Stimulated activated CD4-positive, alpha-beta T cell treated with anti-CD3 and anti-CD28 coated beads, TNF-alpha, amount 100 ng/mL, for 4 hours (primary cell): ENCODE results near the gene SEC24D.

Source experiments
- DNase-seq, 3 experiments: peaks; one replicate each; pipeline ENCODE4 v3.0.0-alpha.2; 2020; ENCODE audit warnings: low read depth in 3 of 3

Gene SEC24D

DNA sequence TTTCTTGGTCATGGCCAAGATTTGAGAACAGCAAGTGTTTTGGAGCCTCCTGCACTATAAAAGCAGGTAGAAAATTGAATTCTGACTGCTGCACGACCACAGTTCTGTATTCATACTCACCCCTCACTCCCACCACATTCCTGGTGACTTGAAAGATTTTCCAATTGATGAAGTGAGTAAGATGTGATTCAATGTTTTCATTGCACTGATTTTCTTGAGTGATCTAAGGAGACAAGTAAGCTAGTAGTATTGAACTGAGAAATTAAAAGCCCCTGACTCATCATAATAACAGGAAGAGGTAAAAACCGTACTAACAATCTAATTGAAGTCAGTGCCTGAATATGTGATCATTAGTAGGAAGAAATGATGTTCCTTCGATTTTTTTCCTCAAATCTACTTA lies 6.1 kb upstream of the SEC24D start:
- DNase-seq, result no peak

DNA sequence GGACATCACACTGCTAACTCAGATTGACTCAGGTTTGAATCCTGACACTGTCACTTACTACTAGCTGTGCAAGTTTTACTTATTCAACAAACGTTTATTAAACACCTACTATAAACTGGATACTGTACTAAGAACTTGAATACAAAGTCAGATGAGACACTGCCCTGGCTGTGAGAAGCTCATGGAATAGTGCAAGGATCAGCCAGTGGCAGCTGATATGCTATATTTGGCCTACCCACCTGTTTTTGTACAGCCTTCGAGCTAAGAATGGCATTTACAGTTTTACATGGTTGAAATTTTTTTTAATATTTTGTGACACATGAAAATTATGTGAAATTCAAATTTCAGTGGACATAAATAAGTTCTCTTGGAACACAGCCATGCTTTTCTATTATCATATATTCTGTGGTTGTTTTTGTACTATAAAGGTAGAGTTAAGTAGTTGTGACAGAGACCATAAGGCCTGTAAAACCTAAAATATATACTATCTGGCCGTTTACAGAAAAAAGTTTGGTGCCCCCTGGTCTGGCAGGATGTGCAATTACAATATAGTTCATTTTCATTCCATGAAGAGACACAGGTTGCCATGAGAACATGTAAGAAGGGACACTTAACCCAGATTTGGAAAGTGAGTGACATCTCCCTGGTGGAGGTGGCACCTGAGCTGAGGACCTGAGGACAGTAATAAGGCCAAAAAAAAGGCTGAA lies 3.4 kb upstream of the SEC24D start:
- DNase-seq, result no peak

DNA sequence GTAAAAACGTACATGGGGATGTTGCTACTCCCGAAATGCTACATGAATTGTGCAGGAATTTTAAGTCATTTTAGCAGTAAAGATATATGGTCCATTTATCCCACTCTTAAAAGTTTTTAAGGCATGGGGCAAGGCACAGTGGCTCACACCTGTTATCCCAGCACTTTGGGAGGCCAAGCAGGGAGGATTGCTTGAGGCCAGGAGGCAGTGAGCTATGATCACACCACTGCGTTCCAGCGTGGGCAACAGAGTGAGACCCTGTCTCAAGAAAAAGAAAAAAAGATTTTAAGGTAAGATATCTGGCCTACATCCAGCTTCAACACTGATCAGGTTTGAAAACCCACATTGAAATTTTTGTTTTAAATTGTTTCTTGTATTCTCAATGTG lies 1.2 kb upstream of the SEC24D start:
- DNase-seq, result no peak

DNA sequence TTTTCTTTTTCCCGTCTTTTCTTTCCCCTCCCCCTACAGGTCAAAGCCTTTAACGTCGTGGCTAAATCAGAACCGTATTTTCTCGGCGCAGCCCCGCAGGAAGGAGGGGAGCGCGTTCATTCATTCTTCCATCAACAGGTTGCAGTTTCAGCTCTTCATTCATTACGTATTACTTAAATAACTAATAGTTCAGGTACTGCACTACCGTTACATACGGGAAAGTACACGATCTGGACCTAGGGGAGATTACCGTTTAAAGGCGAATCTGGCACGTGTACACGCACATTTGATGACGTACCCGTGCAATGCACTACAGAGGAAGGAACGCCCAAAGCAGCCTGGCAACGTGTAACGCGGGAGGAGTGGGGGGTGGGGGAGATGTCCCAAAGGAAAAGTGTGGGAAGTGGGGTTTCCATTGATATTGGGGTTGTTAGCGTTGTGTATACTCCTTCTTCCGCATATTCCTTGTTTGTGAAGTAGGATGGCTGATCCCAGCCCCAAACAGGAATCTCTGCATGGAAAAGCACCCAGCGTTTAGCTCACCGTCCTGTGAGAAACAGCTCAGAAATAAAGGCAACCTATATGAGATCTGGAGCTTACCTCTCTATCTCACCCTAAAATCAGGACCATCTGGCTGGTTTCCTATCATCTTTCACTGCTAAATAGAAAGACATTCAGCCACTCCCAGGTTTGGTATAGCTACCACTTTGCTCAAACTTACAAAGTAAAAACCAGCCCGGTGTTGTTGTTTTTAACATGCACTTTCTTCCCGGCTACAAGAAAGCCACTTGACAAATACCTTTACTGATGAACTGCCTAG lies 585 bp upstream of the SEC24D start:
- DNase-seq, result peak in 2 of 3 experiments; percentile 21 to 24

DNA sequence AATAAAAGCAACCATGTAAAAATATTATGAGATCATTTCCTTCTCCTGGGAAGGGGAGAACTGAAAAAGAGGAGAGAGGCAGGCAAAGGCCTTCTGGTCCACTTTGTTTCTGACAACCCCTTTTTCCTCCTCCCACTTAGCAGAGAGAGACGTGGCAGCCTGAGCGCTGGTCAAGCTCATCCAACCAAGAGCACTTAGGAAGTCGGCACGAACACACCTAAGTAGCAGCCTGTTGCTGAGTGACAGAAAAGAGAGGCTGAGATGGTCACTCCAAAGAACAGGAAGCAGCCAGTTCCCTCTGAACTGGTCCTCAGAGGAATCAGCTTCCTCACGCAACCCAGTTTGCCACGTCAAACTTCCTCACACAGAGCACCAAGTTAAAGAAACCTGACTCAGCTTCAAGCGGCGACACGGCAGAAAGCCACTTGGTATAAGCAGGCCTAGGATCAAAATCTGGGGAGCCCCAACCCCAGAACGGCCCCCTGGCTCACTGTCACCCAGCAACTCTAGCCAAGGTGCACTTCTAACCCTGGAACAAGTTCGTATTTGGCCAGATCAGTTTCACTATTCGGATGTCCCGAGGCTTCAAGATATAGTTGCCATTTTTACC lies 861 bp downstream of the SEC24D start:
- peak; percentile 9 to 24 (median 23) for DNase-seq

DNA sequence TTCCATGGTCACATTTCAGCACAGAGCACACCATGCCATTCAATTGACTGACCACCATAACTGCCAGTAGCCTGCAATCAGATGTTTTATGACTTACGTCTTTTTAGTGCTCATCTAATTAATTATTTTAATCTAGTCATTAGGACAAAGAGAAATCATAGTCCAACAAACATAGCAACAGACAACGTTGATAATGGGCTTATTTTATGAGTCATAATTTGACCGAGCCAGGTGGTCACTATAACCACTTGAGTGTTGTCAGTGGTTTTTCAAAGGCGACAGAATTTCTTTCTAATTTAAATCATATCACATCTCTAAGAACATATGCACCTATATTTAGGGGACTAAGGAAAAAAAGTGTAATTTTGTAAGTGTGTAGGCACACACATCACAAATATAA lies 1.9 kb downstream of the SEC24D start:
- DNase-seq, result no peak

DNA sequence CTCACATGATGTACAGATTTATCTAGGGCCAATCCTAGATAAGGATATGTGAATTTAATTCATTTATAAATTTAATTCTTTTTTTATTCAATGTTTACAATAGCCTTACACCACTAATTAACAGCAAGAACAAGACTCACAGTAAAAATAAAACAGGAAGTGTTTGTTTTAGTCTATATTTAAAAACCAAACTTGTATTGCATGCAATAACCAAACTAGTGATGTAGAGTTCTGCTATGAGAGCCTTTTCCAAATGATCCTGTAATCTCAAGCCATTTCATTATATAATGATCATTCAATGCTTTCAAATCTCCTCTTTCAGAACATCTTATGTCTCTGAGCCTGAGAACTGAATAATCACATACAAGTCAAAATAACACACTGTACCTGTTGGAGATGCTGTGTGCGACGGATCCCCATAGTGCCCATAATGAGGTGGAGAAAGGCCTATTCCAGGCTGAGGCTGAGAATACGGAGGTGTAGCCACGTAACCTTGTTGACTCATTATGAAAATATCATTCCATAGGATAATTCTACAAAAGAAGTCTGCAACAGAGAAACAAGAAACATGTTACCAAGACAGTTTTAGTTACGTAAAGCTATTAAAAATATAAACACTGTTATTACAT lies 2.6 kb downstream of the SEC24D start:
- DNase-seq, result no peak

DNA sequence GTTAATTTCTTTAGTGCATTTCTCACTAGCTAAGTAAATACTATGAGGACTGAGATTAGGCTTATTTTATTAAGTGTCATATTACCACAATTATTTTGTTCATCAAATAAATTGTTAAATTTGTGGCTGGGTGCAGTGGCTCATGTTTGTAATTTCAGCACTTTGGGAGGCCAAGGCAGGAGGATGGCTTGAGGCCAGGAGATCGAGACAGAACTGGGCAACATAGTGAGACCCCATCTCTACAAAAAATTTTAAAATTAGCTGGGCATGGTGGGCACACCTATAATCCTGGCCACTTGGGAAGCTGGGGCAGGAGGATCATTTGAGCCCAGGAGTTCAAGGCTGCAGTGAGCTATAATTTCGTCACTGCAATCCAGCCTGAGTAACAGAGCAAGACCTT lies 6.8 kb downstream of the SEC24D start:
- DNase-seq, result no peak

DNA sequence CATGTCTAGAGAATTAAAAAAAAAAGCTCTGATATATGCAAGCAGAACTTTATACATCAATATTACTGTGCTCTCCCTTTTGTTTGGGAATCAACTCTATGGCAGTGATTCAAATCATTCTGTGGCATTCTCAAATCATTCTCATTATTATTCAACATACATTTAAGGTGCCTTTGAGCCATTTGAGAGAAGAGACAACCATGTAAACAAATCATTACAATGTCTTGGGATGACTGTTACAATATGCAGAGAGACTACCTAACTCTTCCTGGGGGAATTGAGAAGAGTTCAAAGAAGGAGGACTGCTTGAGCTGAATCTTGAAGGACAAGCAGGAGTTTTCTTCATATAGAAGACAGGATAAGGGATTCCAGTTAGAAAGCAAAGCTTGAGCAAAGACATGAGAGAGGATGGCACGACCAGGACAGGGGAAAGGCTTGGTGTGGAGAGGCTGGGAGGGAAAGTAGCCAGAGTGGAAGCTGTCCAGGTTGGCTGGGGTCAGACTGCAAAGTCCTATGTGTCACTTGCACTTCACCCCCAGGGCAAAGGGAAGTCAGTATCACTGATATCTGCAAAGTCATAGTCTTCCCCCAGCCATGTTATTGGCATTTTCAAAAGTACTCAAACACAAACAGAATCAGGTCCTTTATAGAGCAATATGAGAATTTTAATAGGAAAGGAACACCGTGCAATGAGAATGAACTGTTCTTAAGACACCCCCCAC lies 9.0 kb downstream of the SEC24D start:
- no peak for DNase-seq

DNA sequence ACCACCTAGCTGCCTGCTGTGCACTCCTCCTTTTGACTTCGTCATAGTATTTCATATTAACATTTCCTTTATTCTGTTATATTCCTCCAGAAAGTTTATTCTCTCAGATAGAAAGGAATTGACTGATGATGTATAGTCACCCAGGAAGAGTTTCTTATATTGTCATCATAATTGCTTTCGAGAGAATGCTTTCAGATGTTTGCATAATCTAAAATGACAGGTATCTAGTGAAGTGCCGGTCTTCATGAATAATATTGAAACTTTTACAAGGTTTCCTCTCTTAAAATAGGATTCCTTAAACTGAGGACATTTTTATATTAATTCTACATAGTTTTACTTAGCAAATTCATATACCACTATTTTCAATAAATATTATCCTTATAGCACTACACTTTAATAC lies 10.1 kb downstream of the SEC24D start:
- DNase-seq, result no peak

DNA sequence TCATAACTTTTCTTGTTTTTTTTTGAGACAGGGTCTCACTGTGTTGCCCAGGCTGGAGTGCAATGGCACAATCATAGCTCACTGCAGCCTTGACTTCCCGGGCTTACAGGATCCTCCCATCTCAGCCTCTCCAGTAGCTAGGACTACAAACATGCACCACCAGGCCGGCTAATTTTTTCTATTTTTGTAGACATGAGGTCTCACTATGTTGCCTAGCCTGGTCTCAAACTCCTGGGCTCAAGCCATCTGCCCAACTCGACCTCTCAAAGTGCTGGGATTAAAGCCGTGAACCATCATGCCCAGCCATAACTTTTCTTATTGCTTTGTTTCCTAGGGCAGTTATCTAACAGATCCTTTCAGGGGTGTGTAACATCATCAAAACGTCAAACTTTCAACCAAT lies 11.8 kb downstream of the SEC24D start:
- DNase-seq, result no peak

DNA sequence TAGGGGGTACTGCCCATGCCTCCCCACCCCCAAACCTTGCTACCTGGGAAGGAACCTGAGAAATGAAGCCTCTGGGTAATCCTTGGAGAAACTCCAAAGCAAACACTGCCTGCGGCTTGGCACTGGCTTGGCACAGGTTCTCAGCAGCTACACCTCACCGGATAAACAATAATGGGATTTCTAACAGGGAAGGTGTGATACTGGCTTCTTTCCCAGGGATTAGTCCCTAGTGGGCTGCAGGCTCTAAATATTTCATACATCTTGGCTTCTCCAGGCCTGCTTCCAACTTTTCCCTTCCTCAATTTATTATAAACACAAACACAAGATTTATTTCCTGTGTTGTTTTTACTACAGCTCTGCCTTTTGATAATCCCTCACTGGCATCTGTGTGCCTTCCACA lies 12.5 kb downstream of the SEC24D start:
- DNase-seq, result no peak

DNA sequence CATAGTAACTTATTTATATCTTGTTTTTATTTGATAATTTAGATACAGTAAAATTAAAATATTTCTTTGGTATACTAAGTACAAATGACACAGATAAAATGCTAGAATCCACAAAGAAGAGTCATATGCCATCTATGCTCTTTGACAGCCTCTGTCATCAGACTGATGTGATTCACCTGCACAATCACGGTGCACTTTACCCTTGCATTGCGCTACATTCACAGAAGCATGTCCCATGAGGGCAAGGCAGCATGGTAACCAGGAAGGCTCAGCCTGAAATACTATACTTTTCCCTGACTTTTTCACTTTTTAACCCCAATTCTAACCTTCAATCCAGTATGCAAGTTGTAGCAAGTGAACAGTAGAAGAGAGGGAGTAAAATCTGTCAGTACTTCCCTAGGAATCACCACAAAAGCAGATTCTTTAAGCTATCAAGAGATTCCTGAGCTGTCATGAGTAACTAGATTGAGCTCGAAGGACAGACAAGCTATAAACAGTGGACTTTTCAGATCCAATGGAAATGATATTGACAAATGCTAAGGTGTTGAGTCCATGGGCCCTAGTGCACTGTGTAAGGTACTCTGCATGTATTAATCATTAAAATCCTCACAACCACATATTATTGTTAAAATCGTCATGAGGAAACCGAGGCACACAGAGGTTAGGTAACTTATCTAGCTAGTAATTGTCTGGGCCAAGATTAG lies 14.2 kb downstream of the SEC24D start:
- no peak for DNase-seq

DNA sequence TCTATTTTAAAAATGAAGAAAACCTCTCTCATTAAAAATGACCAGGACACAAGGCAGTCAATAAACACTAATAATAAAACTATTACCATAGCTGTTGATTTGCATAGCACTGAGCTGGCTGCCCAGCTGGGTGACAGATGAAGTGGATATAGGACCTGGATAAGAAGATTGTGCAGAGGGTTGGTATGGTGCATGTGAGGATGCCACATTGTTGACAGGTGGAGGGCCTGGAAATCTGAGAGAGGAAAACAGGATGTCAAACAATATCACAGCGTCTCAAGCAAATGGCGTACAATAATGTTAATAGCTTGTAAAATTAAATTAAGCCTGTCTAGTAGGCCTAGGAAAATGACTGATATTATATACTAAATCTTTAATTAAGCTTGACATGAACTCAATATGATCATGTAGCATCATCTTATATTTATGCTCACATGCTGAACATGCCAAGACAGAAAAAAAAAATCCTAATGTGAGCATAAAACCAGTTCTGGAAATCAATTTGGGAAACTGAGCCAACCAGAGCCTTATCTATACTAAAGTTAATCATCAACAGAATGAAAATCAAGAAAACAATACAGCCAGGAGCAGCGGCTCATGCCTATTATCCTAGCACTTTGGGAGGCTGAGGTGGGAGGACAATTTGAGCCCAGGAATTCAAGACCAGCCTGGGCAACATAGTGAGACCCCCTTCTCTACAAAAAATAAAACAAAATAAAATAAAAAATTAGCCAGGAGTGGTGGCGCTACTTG lies 18.6 kb downstream of the SEC24D start:
- DNase-seq, result no peak

DNA sequence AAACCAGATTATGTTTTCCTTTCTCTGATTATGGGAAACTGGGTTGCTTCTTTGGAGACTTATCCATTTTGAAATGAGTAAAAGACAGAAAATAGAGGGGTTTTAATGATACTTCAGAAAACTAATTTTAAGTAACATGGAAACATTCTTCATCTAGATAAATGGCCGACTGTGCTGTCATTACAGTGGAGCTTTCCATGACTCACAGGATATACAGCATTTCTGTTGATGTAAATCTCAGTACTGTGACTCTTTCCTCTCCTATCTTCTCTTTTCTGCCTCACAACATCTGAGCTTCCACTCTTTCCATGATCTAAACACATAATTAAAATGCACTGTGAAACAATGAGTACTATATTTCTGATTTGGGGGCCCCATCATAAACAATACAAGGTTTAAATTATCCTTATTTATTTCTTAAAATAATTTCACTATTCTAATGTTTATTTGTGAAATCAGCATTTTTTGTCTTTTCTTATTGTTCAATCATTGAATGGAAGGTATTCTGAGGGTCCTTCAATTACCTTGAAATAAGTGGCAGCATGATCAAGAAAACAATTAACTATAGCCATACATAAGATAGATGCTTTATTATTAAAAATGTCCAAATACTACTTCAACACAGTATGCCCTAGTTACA lies 19.3 kb downstream of the SEC24D start:
- no peak for DNase-seq

DNA sequence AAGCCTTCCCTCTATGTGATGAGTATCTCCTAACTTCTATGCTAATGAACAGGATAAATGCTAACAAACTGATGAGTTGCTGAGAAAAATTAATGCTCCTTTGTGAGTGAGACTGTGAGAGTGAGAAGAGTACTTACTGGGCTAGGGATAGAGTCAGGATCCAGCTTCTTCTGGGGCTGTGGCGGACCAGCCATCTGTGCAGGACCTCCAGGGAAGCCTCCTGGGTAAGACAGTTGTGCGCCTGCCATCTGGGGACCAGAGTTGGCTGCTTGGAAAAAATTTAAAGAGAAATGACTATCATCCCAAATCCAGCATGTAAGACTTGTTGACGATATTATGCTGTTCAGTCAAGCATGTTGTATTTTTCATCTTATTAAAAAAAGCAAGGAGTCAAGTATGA lies 21.0 kb downstream of the SEC24D start:
- no peak for DNase-seq

DNA sequence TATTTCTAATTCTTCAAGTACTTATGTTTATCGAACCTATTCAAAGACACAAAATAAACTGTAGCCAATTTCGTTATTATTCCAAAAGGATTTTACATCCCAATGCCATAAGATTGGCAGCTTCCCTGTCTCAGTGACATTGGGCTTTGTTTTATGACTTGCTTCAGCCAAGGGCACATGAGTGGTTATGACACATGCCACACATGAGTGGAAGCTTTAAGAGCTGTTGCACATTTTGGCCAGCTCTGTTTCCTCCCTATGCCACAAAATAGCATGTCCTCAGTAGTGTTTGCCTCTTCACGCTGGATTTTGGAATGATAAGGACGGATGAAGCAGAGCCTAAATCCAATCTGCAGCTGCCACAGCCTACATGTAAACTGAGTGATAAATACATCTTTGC lies 21.9 kb downstream of the SEC24D start:
- DNase-seq, result no peak

DNA sequence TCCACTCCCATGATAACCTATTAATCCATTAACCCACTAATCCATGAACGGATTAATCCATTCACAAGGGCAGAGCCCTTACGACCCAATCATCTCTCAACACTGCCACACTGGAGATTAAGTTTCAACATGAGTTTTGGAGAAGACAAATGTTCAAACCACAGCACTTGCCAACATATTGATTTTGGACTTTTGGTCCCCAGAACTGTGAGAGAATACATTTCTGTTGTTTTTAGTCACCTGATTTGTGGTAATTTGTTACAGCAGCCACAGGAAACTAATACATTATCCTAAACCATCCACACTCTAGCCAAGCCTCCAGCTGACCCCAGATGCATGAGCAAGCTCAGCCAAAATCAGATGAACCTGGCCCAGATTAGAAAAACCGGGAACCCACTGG lies 22.4 kb downstream of the SEC24D start:
- DNase-seq, result no peak

DNA sequence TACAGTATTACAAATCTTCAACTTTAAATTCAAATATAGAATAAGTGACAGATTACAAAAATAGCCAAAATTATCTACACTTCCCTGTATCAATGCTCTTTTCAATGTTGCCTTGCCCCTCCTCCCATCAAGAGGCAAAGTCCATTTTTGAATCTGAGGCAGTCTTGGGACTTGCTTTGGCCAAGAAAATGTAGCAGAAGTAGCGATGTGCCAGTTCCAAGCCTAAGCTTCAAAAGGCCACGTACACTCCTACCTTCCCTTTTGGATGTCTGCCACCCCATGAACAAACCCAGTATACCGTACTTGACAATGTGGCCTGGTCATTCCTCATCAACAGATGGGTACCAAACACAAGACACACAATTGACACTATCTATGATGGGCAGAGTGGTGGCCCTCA lies 24.1 kb downstream of the SEC24D start:
- DNase-seq, result no peak
